Caco-2 (cell line): ENCODE data around the gene ERC2. TPM values are rescaled to one million over a fixed set of nuclear protein-coding genes. Genes with fewer than 3 reads are reported as not detected.

ENCODE experiments used
- BruUV-seq: library from RNA; stranded (reverse); fragments of 400-500 nt; replicated peaks from 2 replicates; lab custom pipeline; 2021; lab: Mats Ljungman, UMichigan
- CTCF ChIA-PET: fragments of 300-600 bp; sonication (Branson Sonifier 250); formaldehyde crosslinking; loops from one replicate; lab custom pipeline; 2022; ENCODE audit warnings: antibody characterized with exemption; lab: Charles Lee
- POLR2A ChIA-PET: fragments of 300-600 bp; sonication (Branson Sonifier 250); formaldehyde crosslinking; loops from one replicate; lab custom pipeline; 2022; ENCODE audit warnings: antibody characterized with exemption; lab: Charles Lee
- DNase-seq, 2 experiments: peaks; one replicate each; pipeline versions ENCODE4 v3.0.0 to v3.0.0-alpha.2; 2020 to 2022
- H3K27me3 ChIP-seq: replicated peaks from 2 replicates; pipeline ENCODE4 v1.6.0; 2011; ENCODE audit warnings: low read length; ENCODE audit not compliant: control insufficient read depth, insufficient read depth
- H3K36me3 ChIP-seq: 2 replicates; pipeline ENCODE4 v1.5.1; 2011; ENCODE audit warnings: low read length; ENCODE audit not compliant: control insufficient read depth, insufficient read depth
- H3K4me1 ChIP-seq: fragments of 250-450 bp; sonication (Bioruptor Pico); 2 replicates; pipeline ENCODE4 v1.5.1; 2020; ENCODE audit warnings: mild to moderate bottlenecking
- H3K4me3 ChIP-seq: 2 replicates; pipeline ENCODE4 v1.5.1; 2011; ENCODE audit warnings: low read depth, mild to moderate bottlenecking, control low read depth, low read length
- H3K9me3 ChIP-seq: fragments of 250-450 bp; sonication (Bioruptor Pico); 2 replicates; pipeline ENCODE4 v1.5.1; 2020; ENCODE audit warnings: mild to moderate bottlenecking, moderate library complexity
- H3K27ac Mint-ChIP-seq: one replicate; pipeline ENCODE4 v1.8.0; 2022; ENCODE audit warnings: mixed read lengths; ENCODE audit not compliant: unreplicated experiment
- H3K27me3 Mint-ChIP-seq: one replicate; pipeline ENCODE4 v1.8.0; 2022; ENCODE audit warnings: mixed read lengths; ENCODE audit not compliant: insufficient read depth, unreplicated experiment
- H3K36me3 Mint-ChIP-seq: one replicate; pipeline ENCODE4 v1.8.0; 2022; ENCODE audit warnings: mild to moderate bottlenecking, mixed read lengths; ENCODE audit not compliant: insufficient read depth, unreplicated experiment
- H3K4me1 Mint-ChIP-seq: one replicate; pipeline ENCODE4 v1.8.0; 2022; ENCODE audit warnings: low read depth, mixed read lengths; ENCODE audit not compliant: unreplicated experiment
- H3K4me3 Mint-ChIP-seq: one replicate; pipeline ENCODE4 v1.8.0; 2022; ENCODE audit warnings: mild to moderate bottlenecking, moderate library complexity, mixed read lengths; ENCODE audit not compliant: unreplicated experiment
- H3K9me3 Mint-ChIP-seq: one replicate; pipeline ENCODE4 v1.8.0; 2022; ENCODE audit warnings: mixed read lengths; ENCODE audit not compliant: unreplicated experiment
- CTCF ChIP-seq, 2 experiments: fragments of 200-600 bp in 1 of 2; IDR thresholded peaks; 1 replicate in 1 of 2; 2 replicates in 1 of 2; pipeline versions ENCODE4 v1.5.1 to v1.8.0; 2011 to 2022; ENCODE audit warnings: antibody characterized with exemption in 1 of 2, control low read depth in 1 of 2, inconsistent platforms in 1 of 2, low read depth in 1 of 2, low read length in 1 of 2, mild to moderate bottlenecking in 1 of 2, moderate library complexity in 1 of 2; ENCODE audit not compliant: insufficient read depth in 1 of 2, severe bottlenecking in 1 of 2, unreplicated experiment in 1 of 2
- intact Hi-C: fragments of 100-400 bp; cut with micrococcal nuclease; formaldehyde crosslinking; loops from one replicate; pipeline ENCODE4 v1.10.0; 2022; ENCODE audit not compliant: unreplicated experiment
- total RNA-seq: library from RNA; stranded (reverse); gene quantifications from 2 replicates; pipeline ENCODE4 v1.2.3, GENCODE V29; 2022

The ERC2 gene
- total RNA-seq, 1 experiment from 2014 or later = 0.54 TPM

GRCh38 chr3:55662683-55663082 is 805.6 kb downstream of the ERC2 start:
- intact Hi-C loops = no loop called here
- Histone ChIP-seq H3K9me3 (no peaks in the 10 kb centered on the region), H3K4me3 (no peak overlapping the region), H3K4me1 (no peaks in the 10 kb centered on the region), H3K36me3 (no peaks in the 10 kb centered on the region), H3K27me3 (no peaks in the 10 kb centered on the region)
- DNase-seq = no peak
- ChIA-PET CTCF (no interaction called here), POLR2A (no interaction called here)
- no peak overlapping the region for H3K27ac Mint-ChIP-seq
- H3K36me3 Mint-ChIP-seq = no peaks in the 10 kb centered on the region
- no peak for TF ChIP-seq CTCF (IDR thresholded peaks at IDR 0.05; ENCODE audit: insufficient read depth in 1 of 2, low read depth in 1 of 2, low read length in 1 of 2, severe bottlenecking in 1 of 2, unreplicated experiment in 1 of 2)
- H3K9me3 Mint-ChIP-seq = no peaks in the 10 kb centered on the region
- no peak overlapping the region for H3K4me3 Mint-ChIP-seq
- peaks cover 6% of the 10 kb centered on the region for H3K4me1 Mint-ChIP-seq
- peaks cover 12% of the 10 kb centered on the region for H3K27me3 Mint-ChIP-seq
- BruUV-seq = no TSS peak

- no peak for TF ChIP-seq CTCF (IDR thresholded peaks at IDR 0.05; ENCODE audit: insufficient read depth in 1 of 2, low read depth in 1 of 2, low read length in 1 of 2, severe bottlenecking in 1 of 2, unreplicated experiment in 1 of 2)
- H3K9me3 Mint-ChIP-seq = no peaks in the 10 kb centered on the region
- intact Hi-C loops = no loop called here
- H3K4me3 Mint-ChIP-seq = no peak overlapping the region
- Histone ChIP-seq H3K4me1 (no peaks in the 10 kb centered on the region), H3K4me3 (no peak overlapping the region), H3K27me3 (no peaks in the 10 kb centered on the region), H3K36me3 (no peaks in the 10 kb centered on the region), H3K9me3 (no peaks in the 10 kb centered on the region)
- no peak overlapping the region for H3K27ac Mint-ChIP-seq
- H3K27me3 Mint-ChIP-seq = peaks cover 12% of the 10 kb centered on the region
- CTCF ChIA-PET = no interaction called here
- BruUV-seq = no TSS peak
- POLR2A ChIA-PET = no interaction called here
- no peak for DNase-seq
- peaks cover 6% of the 10 kb centered on the region for H3K4me1 Mint-ChIP-seq
- no peaks in the 10 kb centered on the region for H3K36me3 Mint-ChIP-seq
These were observed 806.7 kb downstream of the ERC2 start for GRCh38 chr3:55661571-55661970.

GRCh38 chr3:55661141-55661540 is 807.1 kb downstream of the ERC2 start:
- Mint-ChIP-seq H3K4me1 (peaks cover 6% of the 10 kb centered on the region), H3K9me3 (no peaks in the 10 kb centered on the region), H3K4me3 (no peak overlapping the region), H3K27ac (no peak overlapping the region), H3K27me3 (peaks cover 10% of the 10 kb centered on the region), H3K36me3 (no peaks in the 10 kb centered on the region)
- Histone ChIP-seq H3K27me3 (no peaks in the 10 kb centered on the region), H3K36me3 (no peaks in the 10 kb centered on the region), H3K9me3 (no peaks in the 10 kb centered on the region), H3K4me1 (no peaks in the 10 kb centered on the region), H3K4me3 (no peak overlapping the region)
- ChIA-PET POLR2A (no interaction called here), CTCF (no interaction called here)
- BruUV-seq = no TSS peak
- DNase-seq = no peak
- no peak for TF ChIP-seq CTCF (IDR thresholded peaks at IDR 0.05; ENCODE audit: insufficient read depth in 1 of 2, low read depth in 1 of 2, low read length in 1 of 2, severe bottlenecking in 1 of 2, unreplicated experiment in 1 of 2)
- intact Hi-C loops = no loop called here
